Measurements from ENCODE around the gene PRKG1. TPM values are rescaled to one million over a fixed set of nuclear protein-coding genes. Genes with fewer than 3 reads are reported as not detected.

Gene PRKG1
- polyA plus RNA-seq, 3 donors = 11.9 to 16.4 (median 13.7) TPM

DNA sequence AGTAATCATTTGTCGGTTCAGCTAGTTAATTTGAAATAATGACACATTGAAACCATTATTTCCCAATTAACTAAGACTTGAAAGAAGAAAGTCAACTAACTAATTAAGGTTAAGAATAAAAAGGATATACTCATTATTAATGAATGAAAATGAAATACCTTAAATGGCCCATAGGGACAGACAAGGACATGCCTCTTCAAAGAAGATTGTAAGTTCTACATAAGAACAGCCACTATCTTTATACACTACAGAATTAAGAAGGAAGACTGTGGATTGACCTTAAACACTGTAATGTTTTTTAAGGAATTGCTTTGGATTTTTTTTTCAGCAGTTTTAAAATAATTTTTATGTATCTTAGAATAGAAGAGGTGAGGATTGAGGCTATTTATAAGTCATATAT, 564.5 kb downstream of the PRKG1 start:
- no peak for DNase-seq (ENCODE audit: extremely low read depth in 1 of 11, low read depth in 9 of 11, low spot score in 4 of 11)

DNA sequence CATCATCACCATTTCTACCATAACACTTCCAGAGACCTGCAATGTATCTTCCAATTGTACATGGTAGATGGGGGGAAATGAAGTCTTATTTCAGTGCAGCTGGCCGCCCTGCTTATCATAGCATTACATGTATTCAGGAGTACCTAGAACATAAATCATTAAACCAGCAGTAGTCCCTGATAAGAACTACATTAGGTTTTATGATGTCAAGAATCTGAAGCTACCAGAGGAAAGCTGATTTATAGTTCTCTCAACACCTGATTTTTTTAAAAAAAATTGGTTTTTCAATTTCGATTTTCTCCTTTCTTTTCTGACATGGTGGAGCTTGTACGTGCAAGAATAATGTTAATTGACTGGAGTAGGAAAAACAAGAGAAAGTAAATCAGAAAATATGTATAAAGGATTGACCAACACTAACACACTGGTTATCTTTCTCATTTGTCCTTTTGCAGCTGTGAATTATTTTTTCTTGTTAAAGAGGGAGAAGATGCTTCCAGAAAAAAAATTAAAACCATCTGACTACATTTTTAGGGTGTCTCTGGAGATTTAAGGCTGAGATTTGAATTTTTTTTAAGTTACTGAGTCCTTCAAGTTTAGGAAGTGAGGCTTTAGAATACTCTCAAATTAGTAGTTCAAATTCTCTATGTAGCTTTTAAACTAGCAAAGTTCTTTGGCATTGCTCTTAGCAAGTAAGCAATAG, 566.0 kb downstream of the PRKG1 start:
- no peak for DNase-seq (ENCODE audit: extremely low read depth in 1 of 11, low read depth in 9 of 11, low spot score in 4 of 11)

DNA sequence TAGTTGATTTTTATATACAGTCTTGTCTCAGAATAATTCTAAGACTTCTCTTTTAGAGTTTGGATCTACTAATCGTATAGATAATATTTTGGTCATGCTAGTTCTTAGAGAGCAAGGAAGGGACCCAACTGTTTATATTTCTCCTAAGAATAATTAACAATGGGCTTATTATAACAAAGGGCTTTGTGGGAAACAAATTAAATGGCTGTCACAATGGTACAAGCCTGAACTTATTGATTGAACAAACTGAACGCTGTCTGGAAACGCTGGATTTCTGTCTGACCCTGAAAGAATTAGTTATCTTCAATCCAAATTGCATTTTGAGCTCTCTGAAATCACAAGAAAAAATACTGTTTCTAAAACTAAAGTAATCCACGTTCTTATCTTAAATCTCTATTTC, 568.3 kb downstream of the PRKG1 start:
- no peak for DNase-seq (ENCODE audit: extremely low read depth in 1 of 11, low read depth in 9 of 11, low spot score in 4 of 11)

DNA sequence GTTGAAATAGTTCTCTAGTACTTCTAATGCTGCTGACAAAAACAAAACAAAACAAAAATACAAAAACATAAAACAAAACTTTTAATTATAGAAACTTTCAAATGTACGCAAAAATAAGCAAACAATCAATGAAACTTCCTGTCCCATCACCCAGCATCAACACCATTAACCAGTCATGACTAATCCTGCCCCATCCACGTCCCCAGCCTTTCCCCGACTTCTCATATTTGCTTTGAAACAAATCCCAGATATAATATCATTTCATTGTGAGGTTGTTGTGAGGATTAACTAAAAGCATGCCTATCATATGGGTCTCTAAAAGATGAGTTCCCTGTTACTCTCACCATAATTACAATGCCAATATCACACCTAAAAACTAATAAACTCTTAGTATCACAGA, 569.4 kb downstream of the PRKG1 start:
- DNase-seq (ENCODE audit: extremely low read depth in 1 of 11, low read depth in 9 of 11, low spot score in 4 of 11) = no peak

DNA sequence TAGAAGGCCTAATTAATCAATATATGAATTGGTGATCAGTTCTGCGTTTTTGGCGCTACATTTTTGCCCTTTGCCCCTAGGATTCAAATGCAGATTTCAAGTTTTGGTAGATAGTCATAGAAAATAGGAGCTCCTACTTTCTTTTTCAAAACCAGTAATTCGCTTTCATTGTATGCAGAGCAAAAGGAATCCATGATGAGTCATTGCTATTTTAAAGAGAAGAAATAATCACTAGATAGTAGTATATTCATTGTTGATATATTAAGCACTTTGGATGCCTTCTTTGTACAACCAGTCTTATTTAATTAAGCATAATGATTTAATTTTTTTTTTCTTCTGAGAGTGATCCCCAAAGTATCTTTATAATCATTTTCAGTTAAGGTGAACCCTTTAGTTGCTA, 574.8 kb downstream of the PRKG1 start:
- DNase-seq (ENCODE audit: extremely low read depth in 1 of 11, low read depth in 9 of 11, low spot score in 4 of 11) = no peak

DNA sequence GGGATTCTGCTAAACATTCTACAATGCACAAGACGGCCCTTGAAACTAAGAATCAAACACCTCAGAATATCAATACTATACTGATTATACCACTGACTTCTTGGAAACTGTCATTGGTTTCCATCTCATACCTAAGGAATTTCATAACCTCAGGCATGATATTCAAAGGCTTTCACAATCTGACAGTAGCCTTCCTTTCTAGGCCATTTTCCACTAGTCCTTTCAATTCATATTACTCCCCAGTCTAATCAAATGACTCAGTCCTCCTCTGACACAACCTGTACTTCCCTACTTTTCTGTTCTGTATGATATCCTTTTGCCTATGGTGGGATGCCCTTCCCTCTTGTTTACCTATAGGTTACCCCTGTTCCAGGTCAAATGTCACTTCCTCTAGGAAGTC, 576.8 kb downstream of the PRKG1 start:
- DNase-seq (ENCODE audit: extremely low read depth in 1 of 11, low read depth in 9 of 11, low spot score in 4 of 11) = no peak

DNA sequence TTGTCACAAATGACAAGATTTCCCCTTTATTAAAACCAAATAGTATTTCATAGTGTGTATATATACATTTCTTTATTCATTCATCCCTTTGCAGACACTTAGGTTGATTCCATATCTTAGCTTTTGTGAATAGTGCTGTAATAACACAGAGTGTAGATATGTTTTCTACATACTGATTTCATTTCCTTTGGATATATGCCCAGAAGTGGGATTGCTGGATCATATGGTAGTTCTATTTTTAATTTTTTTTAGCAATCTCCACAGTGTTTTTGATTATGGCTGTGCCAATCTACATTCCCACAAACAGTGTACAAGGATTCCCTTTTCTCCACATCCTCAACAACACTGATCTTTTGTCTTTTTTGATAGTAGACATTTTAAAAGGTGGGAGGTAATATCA, 578.7 kb downstream of the PRKG1 start:
- DNase-seq (ENCODE audit: extremely low read depth in 1 of 11, low read depth in 9 of 11, low spot score in 4 of 11) = no peak

DNA sequence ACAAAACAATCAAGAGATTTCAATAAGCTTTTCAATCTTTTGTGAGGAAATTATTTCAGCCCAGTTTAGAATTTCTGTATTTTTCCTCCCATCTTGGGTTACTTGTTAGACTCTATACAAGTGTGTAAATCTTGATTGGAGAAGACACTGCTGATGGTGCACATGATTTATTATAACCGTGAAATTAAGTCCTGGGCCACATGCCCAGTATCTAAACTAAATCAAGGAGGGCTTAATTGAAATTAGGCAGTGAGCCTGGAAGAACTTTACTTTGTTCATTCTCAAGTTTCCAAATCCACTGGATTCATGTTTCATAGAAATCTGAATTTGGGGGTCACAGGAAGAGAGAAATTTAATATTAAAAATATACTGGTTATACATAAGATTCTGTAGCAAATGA, 580.6 kb downstream of the PRKG1 start:
- DNase-seq (ENCODE audit: extremely low read depth in 1 of 11, low read depth in 9 of 11, low spot score in 4 of 11) = peak in 1 of 11 donors; percentile 20

DNA sequence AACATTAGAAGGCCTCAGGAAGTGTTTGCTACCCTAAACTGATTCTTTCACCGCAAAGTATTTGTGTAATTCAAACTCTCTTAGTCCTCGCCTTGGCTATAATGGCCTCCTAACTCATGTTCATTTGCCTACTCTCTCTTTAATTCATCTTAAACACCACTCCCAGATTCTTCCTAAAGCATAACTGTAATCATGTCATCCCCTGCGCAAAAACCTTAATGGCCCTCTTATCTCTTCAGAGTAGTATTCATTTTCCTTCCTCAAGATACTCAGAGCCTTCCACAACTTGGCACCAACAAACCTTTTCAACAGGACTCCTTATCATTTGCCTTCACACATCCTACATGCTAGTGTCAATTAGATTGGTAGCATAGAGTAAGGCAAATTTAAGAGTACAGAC, 582.2 kb downstream of the PRKG1 start:
- DNase-seq (ENCODE audit: extremely low read depth in 1 of 11, low read depth in 9 of 11, low spot score in 4 of 11) = no peak

DNA sequence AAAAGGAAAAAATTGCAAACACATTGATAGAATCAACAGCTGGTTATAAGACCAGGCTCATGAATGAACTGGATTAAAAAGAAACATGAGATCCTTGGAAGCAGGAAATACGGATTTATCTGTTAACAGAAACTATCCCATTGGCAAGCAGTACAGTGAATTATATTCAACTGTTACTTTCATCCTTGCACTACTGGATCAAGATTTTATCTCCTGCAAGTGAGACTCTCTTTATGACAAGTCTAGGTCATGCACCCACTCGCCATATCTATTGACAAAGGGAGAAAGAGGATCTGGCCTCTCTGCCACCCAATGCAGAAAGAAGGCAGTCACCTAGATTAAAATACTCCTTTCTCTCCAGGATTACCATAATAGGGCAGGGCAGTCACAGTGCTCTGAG, 583.7 kb downstream of the PRKG1 start:
- no peak for DNase-seq (ENCODE audit: extremely low read depth in 1 of 11, low read depth in 9 of 11, low spot score in 4 of 11)

DNA sequence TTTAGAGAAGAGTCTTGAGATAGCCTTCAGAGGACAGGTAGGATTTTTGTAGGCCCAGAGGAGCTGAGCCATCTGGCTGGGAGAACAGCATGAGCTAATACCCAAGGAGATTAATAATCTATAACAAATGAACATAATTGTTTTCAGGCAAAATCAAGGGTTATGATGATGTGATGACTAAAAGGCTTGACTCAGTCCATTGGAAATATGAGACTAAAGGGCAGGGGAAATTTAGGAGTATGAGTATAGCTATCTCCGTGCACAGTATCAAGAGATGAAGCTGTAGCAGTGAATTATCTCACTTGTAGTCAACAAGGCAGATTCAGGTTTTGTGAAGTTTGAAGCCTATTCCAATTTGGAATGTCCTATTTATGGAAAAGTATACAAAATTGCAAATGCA, 585.1 kb downstream of the PRKG1 start:
- DNase-seq (ENCODE audit: extremely low read depth in 1 of 11, low read depth in 9 of 11, low spot score in 4 of 11) = no peak

DNA sequence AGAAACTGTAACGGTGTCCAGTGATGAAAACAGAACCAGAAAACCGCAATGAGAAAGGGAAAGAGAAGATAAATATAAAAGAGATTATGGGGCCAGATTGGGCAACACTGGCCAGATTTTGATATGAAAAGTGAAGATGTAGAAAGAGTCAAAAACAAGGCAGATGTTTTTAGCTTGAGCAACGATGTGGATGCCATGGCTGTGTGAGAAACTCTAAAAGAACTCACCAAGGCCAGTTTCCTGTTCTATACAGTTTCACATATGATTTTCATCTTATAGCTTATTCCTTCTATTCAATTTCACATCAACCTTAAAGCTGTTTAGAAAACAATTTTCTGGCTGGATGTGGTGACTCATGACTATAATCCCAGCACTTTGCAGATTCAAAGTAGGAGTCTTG, 588.8 kb downstream of the PRKG1 start:
- DNase-seq (ENCODE audit: extremely low read depth in 1 of 11, low read depth in 9 of 11, low spot score in 4 of 11) = no peak

DNA sequence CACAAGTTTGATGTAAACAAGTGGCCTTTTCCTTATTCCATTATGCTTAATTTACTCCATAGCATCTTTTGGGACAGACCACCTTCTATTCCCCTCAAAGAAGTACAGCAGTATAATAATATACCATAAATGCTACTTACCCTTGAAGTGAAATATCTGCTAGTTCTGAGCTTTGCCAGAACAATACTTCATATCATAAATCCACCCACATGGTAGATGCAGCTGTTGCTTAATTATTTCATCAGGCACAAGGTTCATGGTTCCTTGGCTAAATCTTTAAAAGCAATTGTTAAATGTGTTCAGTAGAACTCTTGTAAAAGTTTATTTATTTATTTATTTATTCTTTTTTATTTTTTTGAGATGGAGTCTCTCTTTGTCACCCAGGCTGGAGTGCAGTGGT, 592.2 kb downstream of the PRKG1 start:
- no peak for DNase-seq (ENCODE audit: extremely low read depth in 1 of 11, low read depth in 9 of 11, low spot score in 4 of 11)

DNA sequence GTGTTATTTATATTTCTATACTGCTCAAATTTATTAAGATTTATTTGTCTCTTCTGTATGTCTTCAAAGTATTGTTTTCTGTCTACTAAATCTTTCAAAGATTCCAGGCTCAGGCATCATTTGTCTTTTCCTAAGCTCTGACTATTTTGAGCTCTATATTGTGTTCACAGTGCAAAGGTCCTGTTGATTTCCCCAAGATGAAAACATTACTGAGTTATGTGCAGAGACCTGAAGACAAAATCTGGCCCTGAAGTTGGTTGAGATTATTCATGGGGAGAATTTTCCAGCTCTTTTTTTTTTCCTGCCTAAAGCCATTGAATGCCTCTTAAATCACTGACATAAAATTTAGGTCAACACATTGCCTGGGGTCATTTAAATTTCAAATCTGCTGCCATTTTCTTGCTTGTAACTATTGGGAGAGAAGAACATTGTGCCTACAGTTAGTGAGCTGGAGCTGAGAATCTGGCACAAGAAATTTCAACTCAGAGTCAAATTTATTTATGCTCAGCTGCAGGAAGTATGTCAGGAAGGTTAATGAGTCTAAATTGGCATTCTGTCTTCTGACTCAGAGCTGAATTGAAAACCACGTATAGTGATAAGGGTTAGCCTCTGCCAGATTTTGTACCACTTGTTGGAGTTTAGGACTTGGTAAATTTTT, 593.5 kb downstream of the PRKG1 start:
- no peak for DNase-seq (ENCODE audit: extremely low read depth in 1 of 11, low read depth in 9 of 11, low spot score in 4 of 11)

DNA sequence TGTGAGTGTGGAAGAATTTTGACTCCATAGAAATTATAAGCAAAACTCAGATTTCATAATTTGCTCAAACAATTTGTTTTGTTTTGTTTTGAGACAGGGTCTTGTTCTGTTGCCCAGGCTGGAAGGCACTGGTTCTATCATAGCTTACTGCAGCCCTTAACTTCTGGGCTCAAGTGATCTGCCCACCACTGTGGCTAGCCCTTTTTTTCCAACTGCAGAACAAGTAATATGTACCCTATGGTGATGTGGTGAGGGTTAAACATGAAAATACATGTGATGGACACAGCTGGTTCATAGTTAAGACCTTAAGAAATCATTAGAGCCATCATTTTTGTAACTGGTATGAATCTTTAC, 594.0 kb downstream of the PRKG1 start:
- no peak for DNase-seq (ENCODE audit: extremely low read depth in 1 of 11, low read depth in 9 of 11, low spot score in 4 of 11)

DNA sequence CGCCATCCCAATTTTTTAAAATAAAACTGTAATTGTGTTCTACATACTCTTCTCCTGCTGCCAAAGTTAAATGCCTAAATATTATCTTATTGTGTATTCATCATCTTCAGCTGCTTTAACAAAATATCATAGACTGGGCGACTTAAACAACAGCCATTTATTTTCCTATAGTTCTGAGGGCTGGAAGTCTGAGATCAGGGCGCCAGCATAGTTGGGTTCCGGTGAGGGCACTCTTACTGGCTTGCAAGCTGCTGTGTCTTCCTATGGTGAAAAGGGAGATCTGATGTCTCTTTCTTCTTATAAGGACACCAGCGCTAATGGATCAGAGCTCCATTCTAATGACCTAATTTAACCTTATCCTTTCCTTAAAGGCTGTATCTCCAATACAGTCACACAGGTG, 594.8 kb downstream of the PRKG1 start:
- no peak for DNase-seq (ENCODE audit: extremely low read depth in 1 of 11, low read depth in 9 of 11, low spot score in 4 of 11)

DNA sequence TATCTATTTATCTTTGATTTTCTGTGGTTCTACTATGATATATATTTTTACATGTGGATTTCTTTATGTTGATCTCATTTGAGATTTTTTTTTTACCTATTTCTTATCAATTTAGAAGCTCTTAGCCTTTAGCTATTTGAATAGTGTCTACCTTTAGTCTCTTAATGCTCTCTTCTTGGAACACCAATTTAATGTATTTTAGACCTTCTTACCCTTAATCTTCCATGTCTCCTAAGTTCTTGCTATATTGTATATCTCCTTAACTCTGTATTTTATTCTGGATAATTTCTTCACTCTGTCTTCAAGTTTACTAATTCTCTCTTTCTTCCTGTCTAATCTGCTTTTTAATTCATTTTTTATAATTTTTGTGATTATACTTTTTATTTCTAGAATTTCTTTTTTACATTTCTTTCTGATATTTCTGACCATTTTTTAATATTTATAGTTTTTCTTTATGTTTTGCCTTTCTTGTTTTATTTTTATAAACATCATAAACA, 597.8 kb downstream of the PRKG1 start:
- DNase-seq (ENCODE audit: extremely low read depth in 1 of 11, low read depth in 9 of 11, low spot score in 4 of 11) = no peak

DNA sequence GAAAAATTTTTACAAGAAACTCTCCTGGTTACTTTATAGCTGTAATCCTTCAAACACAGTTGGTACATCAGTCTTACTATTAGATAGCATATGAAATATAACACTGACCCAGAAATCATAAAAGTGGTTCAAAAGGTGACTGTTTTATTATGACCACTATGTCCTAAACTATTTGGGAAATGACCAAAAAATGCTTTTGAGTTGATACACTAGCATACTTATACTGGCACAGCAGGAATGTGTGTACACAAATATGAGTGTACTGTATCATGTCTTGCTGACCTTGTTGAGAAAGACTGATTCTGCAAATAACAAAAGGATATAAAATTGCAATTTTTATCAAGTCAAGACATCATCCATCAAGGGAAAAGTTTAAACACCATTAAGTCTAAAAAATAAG, 600.8 kb downstream of the PRKG1 start:
- no peak for DNase-seq (ENCODE audit: extremely low read depth in 1 of 11, low read depth in 9 of 11, low spot score in 4 of 11)

DNA sequence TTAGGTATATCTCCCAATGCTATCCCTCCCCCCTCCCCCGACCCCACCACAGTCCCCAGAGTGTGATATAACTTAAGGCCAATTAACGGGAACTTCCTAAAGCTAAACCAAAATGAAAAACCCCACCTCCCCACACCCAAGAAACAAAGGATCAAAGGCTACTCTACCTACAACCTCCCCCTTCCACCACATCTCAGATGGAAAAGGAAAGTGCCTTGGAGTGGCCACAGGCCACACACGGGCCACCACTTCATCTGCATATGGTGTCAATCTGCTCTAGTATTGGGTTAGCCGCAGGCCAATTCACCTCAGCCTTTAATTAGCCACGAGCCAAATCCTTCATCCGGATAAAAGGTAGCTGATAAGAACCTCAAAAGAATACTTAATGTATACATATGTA, 605.6 kb downstream of the PRKG1 start:
- no peak for DNase-seq (ENCODE audit: extremely low read depth in 1 of 11, low read depth in 9 of 11, low spot score in 4 of 11)

DNA sequence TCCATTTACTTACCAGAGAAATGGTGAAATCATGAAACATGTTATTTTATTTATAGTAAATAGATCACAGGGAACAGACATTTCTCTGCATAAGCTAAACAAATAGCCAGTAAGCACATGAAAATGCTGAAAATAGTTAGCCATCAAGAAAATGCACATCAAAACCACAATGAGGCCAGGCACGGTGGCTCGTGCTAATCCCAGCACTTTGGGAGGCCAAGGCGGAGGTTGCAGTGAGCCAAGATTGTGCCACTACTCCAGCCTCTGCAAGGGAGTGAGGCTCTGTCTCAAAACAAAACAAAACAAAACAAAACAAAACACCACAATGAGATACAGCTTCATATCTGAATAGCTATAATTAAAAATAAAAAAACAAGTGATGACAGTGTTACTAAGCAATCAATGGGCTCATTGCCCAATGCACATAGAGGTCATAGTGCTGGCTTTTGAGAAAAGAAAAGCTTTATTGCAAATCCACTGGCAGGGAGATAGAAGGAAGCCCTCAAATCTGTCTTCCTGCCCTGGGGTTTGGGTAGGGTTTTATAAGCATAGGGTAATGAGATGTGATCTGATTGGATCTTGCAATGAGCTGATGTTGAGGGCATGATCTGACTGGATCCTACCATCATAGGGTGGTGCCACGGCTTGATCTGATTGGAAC, 608.9 kb downstream of the PRKG1 start:
- no peak for DNase-seq (ENCODE audit: extremely low read depth in 1 of 11, low read depth in 9 of 11, low spot score in 4 of 11)

DNA sequence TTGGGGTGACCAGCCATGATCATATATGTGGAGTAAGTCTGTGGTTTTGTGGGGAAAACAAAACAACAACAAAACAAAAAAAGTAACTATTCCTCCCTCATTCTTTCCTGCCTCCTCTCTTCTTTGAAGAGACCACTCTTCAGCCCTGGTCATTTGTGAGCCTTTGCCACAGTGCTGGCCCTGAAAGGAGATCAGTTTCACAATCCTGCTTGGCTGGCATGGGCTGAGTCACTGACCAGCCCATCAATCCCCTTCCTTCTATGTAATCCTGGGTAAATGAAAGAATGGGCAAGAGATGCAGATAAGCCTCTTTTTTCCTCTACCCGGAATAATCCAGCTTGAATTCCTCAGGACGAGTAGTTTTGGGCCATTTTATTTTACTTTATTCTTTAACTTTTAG, 611.5 kb downstream of the PRKG1 start:
- no peak for DNase-seq (ENCODE audit: extremely low read depth in 1 of 11, low read depth in 9 of 11, low spot score in 4 of 11)

All from renal cortex interstitium (tissue), 11 donors.